Inflammatory macrophage treated with lipopolysaccharide for 4 hours (primary cell): ENCODE results near the gene GASK1A.

ENCODE experiments used
- DNase-seq: peaks from one replicate; pipeline ENCODE4 v3.0.0-alpha.2; 2020

Gene GASK1A

GRCh38 chr3:43014956-43015355, 35.8 kb downstream of the GASK1A start:
- no peak for DNase-seq

- no peak for DNase-seq
Measured at GRCh38 chr3:43015572-43015971, 36.5 kb downstream of the GASK1A start.

GRCh38 chr3:43015991-43016865, 37.1 kb downstream of the GASK1A start:
- no peak for DNase-seq

- no peak for DNase-seq
Measured at GRCh38 chr3:43017004-43017403, 37.9 kb downstream of the GASK1A start.

GRCh38 chr3:43017593-43018195, 38.6 kb downstream of the GASK1A start:
- DNase-seq, result no peak

- DNase-seq, result no peak
Measured at GRCh38 chr3:43018246-43018645, 39.1 kb downstream of the GASK1A start.

GRCh38 chr3:43019006-43019809, 40.1 kb downstream of the GASK1A start:
- no peak for DNase-seq

- DNase-seq, result no peak
Measured at GRCh38 chr3:43019826-43020225, 40.7 kb downstream of the GASK1A start.

GRCh38 chr3:43021186-43021585, 42.1 kb downstream of the GASK1A start:
- no peak for DNase-seq

GRCh38 chr3:43022121-43022520, 43.0 kb downstream of the GASK1A start:
- DNase-seq, result no peak

- DNase-seq, result no peak
Measured at GRCh38 chr3:43023066-43023465, 44.0 kb downstream of the GASK1A start.

- no peak for DNase-seq
Measured at GRCh38 chr3:43023746-43024145, 44.6 kb downstream of the GASK1A start.

- peak; percentile 24 for DNase-seq
Measured at GRCh38 chr3:43024181-43024885, 45.2 kb downstream of the GASK1A start.

GRCh38 chr3:43025423-43025822, 46.3 kb downstream of the GASK1A start:
- DNase-seq, result no peak

GRCh38 chr3:43028001-43028400, 48.9 kb downstream of the GASK1A start:
- DNase-seq, result no peak

GRCh38 chr3:43028678-43029490, 49.8 kb downstream of the GASK1A start:
- DNase-seq, result no peak

GRCh38 chr3:43030162-43030935, 51.2 kb downstream of the GASK1A start:
- DNase-seq, result no peak

GRCh38 chr3:43031485-43031884, 52.4 kb downstream of the GASK1A start:
- peak; percentile 57 for DNase-seq

- no peak for DNase-seq
Measured at GRCh38 chr3:43031889-43032545, 52.9 kb downstream of the GASK1A start.
